H1 (cell line): ENCODE results near the gene STAG1. TPM values are rescaled to one million over a fixed set of nuclear protein-coding genes. Genes with fewer than 3 reads are reported as not detected.

ENCODE experiments used
- CTCF ChIA-PET: fragments of 300-600 bp; sonication (Branson Sonifier 250); formaldehyde crosslinking; loops from one replicate; lab custom pipeline; 2021; ENCODE audit not compliant: partially characterized antibody; lab: Charles Lee
- POLR2A ChIA-PET: fragments of 300-600 bp; sonication (Branson Sonifier 250); formaldehyde crosslinking; loops from one replicate; lab custom pipeline; 2021; ENCODE audit warnings: inconsistent platforms; ENCODE audit not compliant: partially characterized antibody; lab: Charles Lee
- DNase-seq, 2 experiments: peaks; one replicate each; pipeline versions ENCODE4 v3.0.0 to v3.0.0-alpha.2; 2010 to 2022; ENCODE audit warnings: low spot score in 2 of 2, low read depth in 1 of 2, mixed read lengths in 1 of 2
- FAIRE-seq: peaks from 2 replicates; lab custom pipeline; 2011; peaks lifted over from hg19 to GRCh38; lab: Jason Lieb, UNC
- H2AFZ ChIP-seq: 2 replicates; pipeline ENCODE4 v1.8.1; 2012; ENCODE audit warnings: low read length, inconsistent platforms
- H2AK5ac ChIP-seq: 2 replicates; pipeline ENCODE4 v1.6.1; 2013; ENCODE audit warnings: low read depth, low read length
- H2BK120ac ChIP-seq: replicated peaks from 2 replicates; pipeline ENCODE3; 2013; ENCODE audit warnings: low read depth, low read length, inconsistent platforms
- H2BK12ac ChIP-seq: 2 replicates; pipeline ENCODE4 v1.6.1; 2013; ENCODE audit warnings: low read depth, low read length
- H2BK15ac ChIP-seq: 2 replicates; pipeline ENCODE4 v1.6.1; 2013; ENCODE audit warnings: low read length
- H2BK20ac ChIP-seq: 2 replicates; pipeline ENCODE4 v1.6.1; 2013; ENCODE audit warnings: low read length
- H2BK5ac ChIP-seq: 2 replicates; pipeline ENCODE4 v1.6.1; 2013; ENCODE audit warnings: low read depth, low read length
- H3K14ac ChIP-seq: 2 replicates; pipeline ENCODE4 v1.6.1; 2013; ENCODE audit warnings: inconsistent platforms; ENCODE audit not compliant: insufficient read length
- H3K18ac ChIP-seq: 2 replicates; pipeline ENCODE4 v1.6.1; 2013; ENCODE audit warnings: low read length; ENCODE audit errors: extremely low read depth
- H3K23ac ChIP-seq: 2 replicates; pipeline ENCODE4 v1.6.1; 2013; ENCODE audit warnings: inconsistent platforms; ENCODE audit not compliant: insufficient read length
- H3K23me2 ChIP-seq: 2 replicates; pipeline ENCODE4 v1.6.1; 2013; ENCODE audit warnings: low read depth, low read length
- H3K27ac ChIP-seq: 2 replicates; pipeline ENCODE4 v1.6.1; 2011; ENCODE audit warnings: low read depth, low read length, inconsistent platforms
- H3K27me3 ChIP-seq, 4 experiments: replicated peaks in 1 of 4; 1 replicate in 1 of 4; 2 replicates in 3 of 4; pipeline versions ENCODE4 v1.6.1 to v1.8.1; 2011 to 2013; ENCODE audit warnings: low read length in 3 of 4, mild to moderate bottlenecking in 3 of 4, inconsistent platforms in 2 of 4, mixed read lengths in 2 of 4, moderate library complexity in 1 of 4; ENCODE audit not compliant: control insufficient read depth in 3 of 4, insufficient read depth in 3 of 4; ENCODE audit errors: extremely low read depth in 1 of 4
- H3K36me3 ChIP-seq, 4 experiments: 2 replicates each; pipeline versions ENCODE4 v1.6.1 to v1.8.1; 2011 to 2013; ENCODE audit warnings: mild to moderate bottlenecking in 4 of 4, low read length in 3 of 4, moderate library complexity in 2 of 4, control low read depth in 1 of 4, inconsistent platforms in 1 of 4; ENCODE audit not compliant: insufficient read depth in 4 of 4, control insufficient read depth in 2 of 4
- H3K4ac ChIP-seq: replicated peaks from 2 replicates; pipeline ENCODE3; 2013; ENCODE audit warnings: low read length, low read depth, mixed read lengths, inconsistent platforms; ENCODE audit not compliant: insufficient read length
- H3K4me1 ChIP-seq, 4 experiments: replicated peaks in 1 of 4; 1 replicate in 1 of 4; 2 replicates in 3 of 4; pipeline versions ENCODE4 v1.6.1 to v1.8.1; 2011 to 2013; ENCODE audit warnings: low read length in 3 of 4, inconsistent platforms in 2 of 4, mixed read lengths in 1 of 4; ENCODE audit not compliant: insufficient read depth in 4 of 4, control insufficient read depth in 3 of 4
- H3K4me2 ChIP-seq, 2 experiments: 2 replicates each; pipeline versions ENCODE4 v1.6.1 to v1.8.1; 2011 to 2013; ENCODE audit warnings: low read depth in 2 of 2, low read length in 2 of 2, control low read depth in 1 of 2, inconsistent platforms in 1 of 2, mild to moderate bottlenecking in 1 of 2; ENCODE audit not compliant: insufficient read depth in 1 of 2
- H3K4me3 ChIP-seq, 4 experiments: fragments of 200-600, 300-600 bp in 1 of 4; sonication (generic), shearing (Covaris generic), sonication (Bioruptor Twin) in 1 of 4; 2 replicates each; pipeline versions ENCODE4 v1.5.1 to v1.8.1; 2011 to 2016; ENCODE audit warnings: low read length in 4 of 4, low read depth in 3 of 4, control low read depth in 2 of 4, inconsistent platforms in 2 of 4, mild to moderate bottlenecking in 2 of 4, mixed read lengths in 1 of 4, moderate library complexity in 1 of 4; ENCODE audit not compliant: insufficient read depth in 2 of 4; ENCODE audit errors: extremely low read depth in 1 of 4
- H3K56ac ChIP-seq: replicated peaks from 2 replicates; pipeline ENCODE3; 2013; ENCODE audit warnings: low read depth, mild to moderate bottlenecking, mixed read lengths, low read length, inconsistent platforms; ENCODE audit not compliant: insufficient read length
- H3K79me1 ChIP-seq: 2 replicates; pipeline ENCODE4 v1.6.1; 2013; ENCODE audit warnings: low read depth, low read length, control low read depth
- H3K79me2 ChIP-seq, 2 experiments: 2 replicates each; pipeline versions ENCODE4 v1.6.1 to v1.8.1; 2012 to 2013; ENCODE audit warnings: low read length in 2 of 2, mild to moderate bottlenecking in 2 of 2, inconsistent platforms in 1 of 2; ENCODE audit not compliant: insufficient read depth in 2 of 2, control insufficient read depth in 1 of 2
- H3K9ac ChIP-seq, 4 experiments: replicated peaks in 1 of 4; 1 replicate in 1 of 4; 2 replicates in 3 of 4; pipeline versions ENCODE4 v1.6.1 to v1.8.1; 2011 to 2013; ENCODE audit warnings: low read depth in 3 of 4, low read length in 3 of 4, control low read depth in 2 of 4, mild to moderate bottlenecking in 2 of 4, moderate library complexity in 2 of 4, inconsistent platforms in 1 of 4; ENCODE audit errors: extremely low read depth in 1 of 4
- H3K9me3 ChIP-seq, 2 experiments: 2 replicates each; pipeline versions ENCODE4 v1.6.1 to v1.8.1; 2012 to 2013; ENCODE audit warnings: mild to moderate bottlenecking in 2 of 2, moderate library complexity in 2 of 2, control low read depth in 1 of 2, inconsistent platforms in 1 of 2, low read depth in 1 of 2, low read length in 1 of 2, mixed read lengths in 1 of 2; ENCODE audit not compliant: insufficient read depth in 2 of 2
- H4K20me1 ChIP-seq, 2 experiments: replicated peaks in 1 of 2; 2 replicates each; pipeline versions ENCODE3 to v1.8.1; 2011 to 2013; ENCODE audit warnings: inconsistent platforms in 2 of 2, low read length in 2 of 2, mild to moderate bottlenecking in 1 of 2; ENCODE audit not compliant: insufficient read depth in 2 of 2, control insufficient read depth in 1 of 2
- H4K5ac ChIP-seq: 2 replicates; pipeline ENCODE4 v1.6.1; 2013; ENCODE audit warnings: low read length, low read depth, mixed read lengths, inconsistent platforms; ENCODE audit not compliant: insufficient read length
- H4K8ac ChIP-seq: 2 replicates; pipeline ENCODE4 v1.8.0; 2013; ENCODE audit warnings: mild to moderate bottlenecking, moderate library complexity, low read length, inconsistent platforms; ENCODE audit not compliant: insufficient read depth; ENCODE audit errors: extremely low read depth
- H4K91ac ChIP-seq: replicated peaks from 2 replicates; pipeline ENCODE3; 2013; ENCODE audit warnings: low read length, mixed read lengths, inconsistent platforms; ENCODE audit not compliant: insufficient read length
- CBX5 ChIP-seq: fragments of 300-800, 300-1000 bp; sonication (generic); IDR thresholded peaks from 2 replicates; pipeline ENCODE4 v1.7.1; 2016; ENCODE audit warnings: antibody characterized with exemption, low read length, low read depth
- CBX8 ChIP-seq: fragments of 300-800, 300-1000 bp; sonication (generic); IDR thresholded peaks from 2 replicates; pipeline ENCODE4 v1.7.1; 2016; ENCODE audit warnings: low read depth, low read length, borderline replicate concordance
- E2F6 ChIP-seq: IDR thresholded peaks from 2 replicates; pipeline ENCODE4 v1.6.1; 2012; ENCODE audit warnings: inconsistent platforms
- GABPA ChIP-seq: IDR thresholded peaks from 2 replicates; pipeline ENCODE4 v1.6.1; 2011; ENCODE audit warnings: mild to moderate bottlenecking, low read length, moderate library complexity, borderline replicate concordance; ENCODE audit not compliant: insufficient read depth
- GTF2F1 ChIP-seq: IDR thresholded peaks from 2 replicates; pipeline ENCODE4 v1.6.1; 2012; ENCODE audit warnings: low read depth, low read length, improper control_type of control experiment, borderline replicate concordance
- JUN ChIP-seq: IDR thresholded peaks from 2 replicates; pipeline ENCODE4 v1.6.1; 2011; ENCODE audit warnings: low read depth, mild to moderate bottlenecking, improper control_type of control experiment, low read length
- KDM4A ChIP-seq: IDR thresholded peaks from one replicate; pipeline ENCODE4 v1.7.1; 2012; ENCODE audit warnings: low read depth, mild to moderate bottlenecking, moderate library complexity, low read length, inconsistent platforms; ENCODE audit not compliant: severe bottlenecking
- POU5F1 ChIP-seq: IDR thresholded peaks from 2 replicates; pipeline ENCODE4 v1.6.1; 2011; ENCODE audit warnings: low read depth, mild to moderate bottlenecking, low read length, moderate library complexity
- RAD21 ChIP-seq, 2 experiments: IDR thresholded peaks in 1 of 2; conservative IDR thresholded peaks in 1 of 2; 2 replicates each; pipeline ENCODE4 v1.6.1; 2011; ENCODE audit warnings: low read depth in 2 of 2, low read length in 2 of 2, improper control_type of control experiment in 1 of 2, inconsistent platforms in 1 of 2, mild to moderate bottlenecking in 1 of 2, moderate library complexity in 1 of 2
- SAP30 ChIP-seq: fragments of 300-600 bp; sonication (generic); IDR thresholded peaks from 2 replicates; pipeline ENCODE4 v1.7.1; 2012; ENCODE audit warnings: low read length, moderate library complexity, mild to moderate bottlenecking, inconsistent platforms; ENCODE audit not compliant: insufficient read depth, insufficient replicate concordance
- SP1 ChIP-seq: IDR thresholded peaks from 2 replicates; pipeline ENCODE4 v1.6.1; 2011; ENCODE audit warnings: low read depth, low read length
- TBP ChIP-seq: IDR thresholded peaks from 2 replicates; pipeline ENCODE4 v1.6.1; 2011; ENCODE audit warnings: low read depth, low read length, improper control_type of control experiment
- TEAD4 ChIP-seq: IDR thresholded peaks from 2 replicates; pipeline ENCODE4 v1.6.1; 2012; ENCODE audit warnings: low read depth, low read length, inconsistent platforms, mixed read lengths
- WGBS, 2 experiments: shearing (Covaris generic) in 1 of 2; methylation state at CpG; one replicate each; pipeline versions ENCODE4 v1.1.6 to v1.1.7; 2013 to 2015; ENCODE audit warnings: low lambda C conversion rate in 2 of 2, mixed read lengths in 2 of 2, inconsistent platforms in 1 of 2, low coverage in 1 of 2, missing lambda C conversion rate in 1 of 2; ENCODE audit not compliant: insufficient replicate concordance in 2 of 2, insufficient coverage in 1 of 2, insufficient read length in 1 of 2; ENCODE audit errors: extremely low coverage in 1 of 2, missing lambda C conversion rate in 1 of 2; 5-methylcytosine and 5-hydroxymethylcytosine counted together
- polyA plus RNA-seq, 7 experiments: library from polyadenylated mRNA; depleted of rRNA in 3 of 7; stranded (reverse) in 5 of 7; unstranded in 2 of 7; fragments of >200 nt in 5 of 7; fragments of 200-250 nt in 2 of 7; gene quantifications; 1 replicate in 5 of 7; 2 replicates in 1 of 7; 4 replicates in 1 of 7; pipeline versions ENCODE4 v1.2.1 to v1.2.3, GENCODE V29; 2011 to 2013; ENCODE audit warnings: missing spikeins in 2 of 7, mixed read lengths in 2 of 7
- total RNA-seq: library from RNA; stranded (reverse); fragmentation: NEBNext Ultra II Directional; extraction: Animal tissue kit (Norgen Biotek cat#: 25700); gene quantifications from 2 replicates; pipeline ENCODE4 v1.2.1, GENCODE V29; 2021

STAG1 gene
- total and polyA plus RNA-seq, 2 of the 8 experiments (the other 6 are each of a cell fraction or from before 2014, with no cell fraction given), result 4.6 to 23.4 TPM

- Histone ChIP-seq H2BK20ac (no peak overlapping the region), H3K14ac (no peak overlapping the region), H3K79me1 (no peaks in the 10 kb centered on the region), H3K56ac (no peak overlapping the region), H3K23me2 (peaks cover 8% of the 10 kb centered on the region), H3K36me3 (no peaks in the 10 kb centered on the region), H3K27ac (no peak overlapping the region), H3K79me2 (peaks cover under 1 to 10% of the 10 kb centered on the region in 2 experiments; a peak in 3 of 4 replicates), H2AK5ac (no peak overlapping the region), H3K4ac (no peak overlapping the region), H3K9ac (no peak overlapping the region), H3K4me2 (no peak overlapping the region), H2BK120ac (no peak overlapping the region), H3K4me1 (peaks cover under 1 to 10% (median 3%) of the 10 kb centered on the region in 4 experiments; a peak in 5 of 7 replicates), H4K91ac (no peak overlapping the region), H2BK15ac (no peak overlapping the region), H4K5ac (no peak overlapping the region), H3K9me3 (no peaks in the 10 kb centered on the region), H3K4me3 (no peak overlapping the region), H2AFZ (no peak overlapping the region), H3K27me3 (no peaks in the 10 kb centered on the region), H3K23ac (no peak overlapping the region), H4K20me1 (no peaks in the 10 kb centered on the region), H4K8ac (no peak overlapping the region), H3K18ac (no peak overlapping the region), H2BK5ac (no peak overlapping the region), H2BK12ac (no peak overlapping the region)
- DNase-seq (no peak), FAIRE-seq (no peak)
- 88% methylated on average over 2 of the region's 2 CpGs; no CpG with 5 or more reads in 1 of the 2 experiments for WGBS, 2 experiments
- CTCF ChIA-PET, result interaction anchor here (0.9 to 6.2 kb wide), 2 partner anchors 260 to 364 kb away, joined by 3 to 65 read pairs; no protein-coding TSS in a partner anchor
- POLR2A ChIA-PET, result interaction anchor here (1.3 kb wide), 1 partner anchor 559 kb away, joined by 3 read pairs; the partner anchor contains the start of gene MSL2
- TF ChIP-seq SAP30, result no peak
- TF ChIP-seq GTF2F1, result no peak
- no peak for TF ChIP-seq GABPA
- TF ChIP-seq E2F6, result no peak
- no peak for TF ChIP-seq CBX8
- TF ChIP-seq TEAD4, result no peak
- no peak for TF ChIP-seq CBX5
- no peak for TF ChIP-seq SP1
- TF ChIP-seq JUN, result no peak
- no peak for TF ChIP-seq POU5F1
- TF ChIP-seq RAD21 (IDR thresholded peaks at IDR 0.05 in 1 of 2, conservative IDR thresholded peaks at IDR 0.05 in 1 of 2; ENCODE audit: low read depth in 2 of 2, low read length in 2 of 2), result no peak
- TF ChIP-seq KDM4A, result no peak
- TF ChIP-seq TBP, result no peak
These were observed 3.0 kb upstream of the STAG1 start for GRCh38 chr3:136755192-136755591.
